Smooth muscle cell (in vitro differentiated cells): ENCODE measurements around the gene NSD1. TPM values are rescaled to one million over a fixed set of nuclear protein-coding genes. Genes with fewer than 3 reads are reported as not detected.

Source experiments
- DNase-seq: peaks from one replicate; lab custom pipeline; 2025; ENCODE audit not compliant: unreplicated experiment; lab: John Stamatoyannopoulos, UW
- H2AFZ ChIP-seq: fragments of 200-600 bp; sonication (generic); 2 replicates; pipeline ENCODE4 v1.6.0; 2016; ENCODE audit warnings: antibody characterized with exemption, low read depth, mild to moderate bottlenecking
- H3F3A ChIP-seq: fragments of 200-600 bp; sonication (generic); 2 replicates; pipeline ENCODE4 v1.6.0; 2017; ENCODE audit warnings: antibody characterized with exemption, low read depth
- H3K27ac ChIP-seq: fragments of 200-600 bp; sonication (generic); 2 replicates; pipeline ENCODE4 v1.5.1; 2016; ENCODE audit warnings: low read depth, mild to moderate bottlenecking
- H3K27me3 ChIP-seq: fragments of 200-600 bp; sonication (generic); 2 replicates; pipeline ENCODE4 v1.6.1; 2016; ENCODE audit warnings: low read depth, mild to moderate bottlenecking
- H3K36me3 ChIP-seq: fragments of 200-600 bp; sonication (generic); 2 replicates; pipeline ENCODE4 v1.5.1; 2016; ENCODE audit warnings: low read depth
- H3K4me1 ChIP-seq: fragments of 200-600 bp; sonication (generic); 2 replicates; pipeline ENCODE4 v1.5.1; 2016; ENCODE audit warnings: low read depth
- H3K4me2 ChIP-seq: fragments of 200-600 bp; sonication (generic); 2 replicates; pipeline ENCODE4 v1.6.0; 2016; ENCODE audit warnings: mild to moderate bottlenecking
- H3K4me3 ChIP-seq: fragments of 200-600 bp; sonication (generic); 2 replicates; pipeline ENCODE4 v1.5.1; 2016; ENCODE audit warnings: mild to moderate bottlenecking
- H3K79me2 ChIP-seq: fragments of 200-600 bp; sonication (generic); 2 replicates; pipeline ENCODE4 v1.6.0; 2016; ENCODE audit warnings: low read depth, mild to moderate bottlenecking
- H3K9ac ChIP-seq: fragments of 200-600 bp; sonication (generic); 2 replicates; pipeline ENCODE4 v1.6.0; 2016; ENCODE audit warnings: low read depth
- H3K9me3 ChIP-seq: fragments of 200-600 bp; sonication (generic); replicated peaks from 2 replicates; pipeline ENCODE4 v1.5.1; 2016; ENCODE audit warnings: low read depth
- H4K20me1 ChIP-seq: fragments of 200-600 bp; sonication (generic); 2 replicates; pipeline ENCODE4 v1.6.0; 2016; ENCODE audit warnings: low read depth
- CTCF ChIP-seq: fragments of 200-600 bp; sonication (generic); IDR thresholded peaks from 2 replicates; pipeline ENCODE4 v1.5.1; 2017; ENCODE audit warnings: borderline replicate concordance, mild to moderate bottlenecking, antibody characterized with exemption; ENCODE audit not compliant: insufficient read depth, poor library complexity, severe bottlenecking
- whole genome bisulfite sequencing: methylation state at CpG from one replicate; pipeline ENCODE4 v1.1.7; 2016; ENCODE audit warnings: low lambda C conversion rate; 5-methylcytosine and 5-hydroxymethylcytosine counted together
- polyA plus RNA-seq: library from polyadenylated mRNA; unstranded; fragments of >200 nt; fragmentation: Nextera tagmentation; extraction: Ambion mirVana; gene quantifications from 2 replicates; pipeline ENCODE4 v1.2.1, GENCODE V29; 2016
- total RNA-seq: library from RNA; depleted of rRNA; stranded (reverse); fragments of >200 nt; gene quantifications from 2 replicates; pipeline ENCODE4 v1.2.3, GENCODE V29; 2014

NSD1 gene
- total and polyA plus RNA-seq, 2 experiments from 2014 or later, result 22.6 to 38.2 TPM

- H3K9me3 ChIP-seq, result no peaks in the 10 kb centered on the region
- DNase-seq, result no peak
- WGBS, result 60% methylated on average over 48 of the region's 49 CpGs
- no peaks in the 10 kb centered on the region for H3K4me1 ChIP-seq
- H3K4me3 ChIP-seq, result no peak overlapping the region
- H2AFZ ChIP-seq, result peak overlapping the region; percentile 59
- H3K27me3 ChIP-seq, result no peaks in the 10 kb centered on the region
- no peak overlapping the region for H3K4me2 ChIP-seq
- no peak overlapping the region for H3K9ac ChIP-seq
- H3F3A ChIP-seq, result no peaks in the 10 kb centered on the region
- H3K79me2 ChIP-seq, result no peaks in the 10 kb centered on the region
- TF ChIP-seq CTCF, result no peak
- no peak overlapping the region for H3K27ac ChIP-seq
- H3K36me3 ChIP-seq, result no peaks in the 10 kb centered on the region
- H4K20me1 ChIP-seq, result no peaks in the 10 kb centered on the region
Measured at GRCh38 chr5:177116631-177117373, 16.8 kb upstream of the NSD1 start.

- no peaks in the 10 kb centered on the region for H3F3A ChIP-seq
- DNase-seq, result no peak
- no peak for TF ChIP-seq CTCF
- H3K27me3 ChIP-seq, result no peaks in the 10 kb centered on the region
- H3K27ac ChIP-seq, result no peak overlapping the region
- H3K36me3 ChIP-seq, result no peaks in the 10 kb centered on the region
- H3K9ac ChIP-seq, result no peak overlapping the region
- WGBS, result 97% methylated on average over 30 of the region's 30 CpGs
- no peaks in the 10 kb centered on the region for H3K79me2 ChIP-seq
- no peak overlapping the region for H3K4me2 ChIP-seq
- H3K4me3 ChIP-seq, result no peak overlapping the region
- no peak overlapping the region for H2AFZ ChIP-seq
- H4K20me1 ChIP-seq, result no peaks in the 10 kb centered on the region
- no peaks in the 10 kb centered on the region for H3K4me1 ChIP-seq
- no peaks in the 10 kb centered on the region for H3K9me3 ChIP-seq
Measured at GRCh38 chr5:177117441-177118045, 16.0 kb upstream of the NSD1 start.

GRCh38 chr5:177122566-177122965 lies 11.0 kb upstream of the NSD1 start:
- no peak overlapping the region for H3K9ac ChIP-seq
- H3K9me3 ChIP-seq, result no peaks in the 10 kb centered on the region
- H3F3A ChIP-seq, result no peaks in the 10 kb centered on the region
- TF ChIP-seq CTCF, result no peak
- H3K36me3 ChIP-seq, result no peaks in the 10 kb centered on the region
- H2AFZ ChIP-seq, result no peak overlapping the region
- no peak for DNase-seq
- WGBS, result 95% methylated on average over 5 of the region's 5 CpGs
- no peak overlapping the region for H3K27ac ChIP-seq
- no peak overlapping the region for H3K4me2 ChIP-seq
- no peaks in the 10 kb centered on the region for H3K27me3 ChIP-seq
- no peaks in the 10 kb centered on the region for H4K20me1 ChIP-seq
- no peaks in the 10 kb centered on the region for H3K79me2 ChIP-seq
- H3K4me3 ChIP-seq, result no peak overlapping the region
- no peaks in the 10 kb centered on the region for H3K4me1 ChIP-seq
